ENCODE measurements around the gene ECPAS. TPM values are rescaled to one million over a fixed set of nuclear protein-coding genes. Genes with fewer than 3 reads are reported as not detected.

The ECPAS gene
- total RNA-seq, 4 donors from 2014 or later: 59.4 to 98.4 (median 86.3) TPM

DNA sequence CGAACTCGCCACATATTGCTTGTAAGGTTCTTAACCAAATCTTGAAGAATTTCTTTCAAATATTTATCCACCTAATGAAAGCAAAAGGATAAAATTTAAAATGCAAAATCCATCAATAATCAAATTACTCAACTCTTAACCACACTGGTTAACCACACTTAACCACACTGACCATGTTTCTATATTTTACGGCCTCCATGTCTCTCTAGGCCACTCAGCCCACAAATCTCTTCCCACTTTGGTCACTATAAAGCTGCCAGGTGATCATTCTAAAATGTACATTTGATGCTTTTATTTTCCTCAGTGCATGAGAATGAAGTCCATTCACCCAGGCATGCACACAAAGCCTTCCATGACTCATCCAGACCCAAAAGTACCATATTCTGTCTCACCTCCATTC lies 97.8 kb downstream of the ECPAS start:
- Histone ChIP-seq H3K4me3 (no peak overlapping the region), H3K27ac (no peak overlapping the region), H3K9me3 (no peaks in the 10 kb centered on the region), H3K4me1 (no peaks in the 10 kb centered on the region), H3K36me3 (peaks cover 98% of the 10 kb centered on the region), H3K27me3 (no peaks in the 10 kb centered on the region)
- no peak for DNase-seq (ENCODE audit: low spot score in 2 of 2)
- TF ChIP-seq POLR2AphosphoS5 (IDR thresholded peaks at IDR 0.05) (no peak), EP300 (IDR thresholded peaks at IDR 0.05) (no peak), POLR2A (IDR thresholded peaks at IDR 0.05) (no peak)
- TF ChIP-seq, protein P1, sequence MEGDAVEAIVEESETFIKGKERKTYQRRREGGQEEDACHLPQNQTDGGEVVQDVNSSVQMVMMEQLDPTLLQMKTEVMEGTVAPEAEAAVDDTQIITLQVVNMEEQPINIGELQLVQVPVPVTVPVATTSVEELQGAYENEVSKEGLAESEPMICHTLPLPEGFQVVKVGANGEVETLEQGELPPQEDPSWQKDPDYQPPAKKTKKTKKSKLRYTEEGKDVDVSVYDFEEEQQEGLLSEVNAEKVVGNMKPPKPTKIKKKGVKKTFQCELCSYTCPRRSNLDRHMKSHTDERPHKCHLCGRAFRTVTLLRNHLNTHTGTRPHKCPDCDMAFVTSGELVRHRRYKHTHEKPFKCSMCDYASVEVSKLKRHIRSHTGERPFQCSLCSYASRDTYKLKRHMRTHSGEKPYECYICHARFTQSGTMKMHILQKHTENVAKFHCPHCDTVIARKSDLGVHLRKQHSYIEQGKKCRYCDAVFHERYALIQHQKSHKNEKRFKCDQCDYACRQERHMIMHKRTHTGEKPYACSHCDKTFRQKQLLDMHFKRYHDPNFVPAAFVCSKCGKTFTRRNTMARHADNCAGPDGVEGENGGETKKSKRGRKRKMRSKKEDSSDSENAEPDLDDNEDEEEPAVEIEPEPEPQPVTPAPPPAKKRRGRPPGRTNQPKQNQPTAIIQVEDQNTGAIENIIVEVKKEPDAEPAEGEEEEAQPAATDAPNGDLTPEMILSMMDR (IDR thresholded peaks at IDR 0.05): no peak
- 94% methylated on average over 3 of the region's 3 CpGs for whole genome bisulfite sequencing

DNA sequence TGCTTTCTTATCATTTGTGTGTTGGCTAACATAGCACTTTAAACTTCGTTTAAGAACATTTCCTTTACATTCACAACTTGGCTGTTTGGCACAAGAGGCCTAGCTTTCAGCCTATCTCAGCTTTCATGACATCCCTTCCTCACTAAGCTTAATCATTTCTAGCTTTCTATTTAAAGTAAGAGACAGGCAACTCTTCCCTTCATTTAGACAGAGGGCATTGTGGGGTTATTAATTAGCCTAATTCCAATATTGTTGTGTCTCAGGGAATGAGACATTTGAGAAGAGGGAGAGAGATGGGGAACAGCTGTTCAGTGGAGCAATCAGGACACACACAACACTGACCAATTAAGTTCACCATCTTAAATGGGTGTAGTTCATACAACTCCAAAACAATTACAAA lies 103.2 kb downstream of the ECPAS start:
- Histone ChIP-seq H3K4me3 (no peak overlapping the region), H3K36me3 (peaks cover 93% of the 10 kb centered on the region), H3K4me1 (no peaks in the 10 kb centered on the region), H3K27me3 (no peaks in the 10 kb centered on the region), H3K9me3 (no peaks in the 10 kb centered on the region), H3K27ac (no peak overlapping the region)
- 86% methylated on average over 1 of the region's 1 CpG for WGBS
- TF ChIP-seq, protein P1 (IDR thresholded peaks at IDR 0.05): no peak
- no peak for TF ChIP-seq EP300 (IDR thresholded peaks at IDR 0.05)
- TF ChIP-seq POLR2A (IDR thresholded peaks at IDR 0.05): no peak
- TF ChIP-seq POLR2AphosphoS5 (IDR thresholded peaks at IDR 0.05): no peak
- DNase-seq (ENCODE audit: low spot score in 2 of 2): no peak

DNA sequence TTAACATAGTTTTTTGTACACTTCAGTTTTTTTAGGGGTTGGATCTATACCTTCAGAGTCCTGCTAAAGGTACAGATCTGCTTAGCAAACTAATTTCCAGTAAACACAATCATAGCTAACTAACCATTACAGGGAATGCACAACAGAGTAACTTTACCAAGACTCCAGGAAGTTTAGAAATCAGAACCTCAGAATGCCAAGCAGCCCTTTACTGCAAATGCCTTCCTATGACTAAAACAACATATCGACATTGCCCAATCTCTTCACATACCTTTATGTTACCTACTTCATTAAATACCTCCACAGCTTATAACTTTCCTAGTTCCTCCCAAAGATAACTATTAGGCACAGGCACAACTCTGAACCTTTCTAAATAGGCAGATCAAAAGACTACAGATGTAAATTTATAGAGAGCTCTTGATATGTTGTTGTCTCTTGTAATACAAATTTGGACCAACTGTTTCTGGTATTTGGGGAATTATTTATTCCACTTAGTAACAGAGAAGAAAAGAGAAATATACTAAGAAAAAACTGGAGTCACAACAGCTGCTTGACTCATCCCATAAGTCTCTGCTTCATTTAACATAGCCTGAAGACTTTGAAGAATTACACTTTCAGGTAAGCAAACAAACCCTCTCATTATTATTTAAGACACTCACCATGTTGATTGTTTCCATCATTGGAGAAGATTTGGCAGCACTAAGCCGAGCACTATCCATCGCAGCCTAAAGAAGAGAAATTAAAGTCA lies 108.2 kb downstream of the ECPAS start:
- Histone ChIP-seq H3K27me3 (no peaks in the 10 kb centered on the region), H3K36me3 (peaks cover 90% of the 10 kb centered on the region), H3K9me3 (no peaks in the 10 kb centered on the region), H3K4me3 (no peak overlapping the region), H3K27ac (no peak overlapping the region), H3K4me1 (no peaks in the 10 kb centered on the region)
- TF ChIP-seq POLR2AphosphoS5 (IDR thresholded peaks at IDR 0.05): no peak
- TF ChIP-seq EP300 (IDR thresholded peaks at IDR 0.05): no peak
- TF ChIP-seq POLR2A (IDR thresholded peaks at IDR 0.05): no peak
- no peak for DNase-seq (ENCODE audit: low spot score in 2 of 2)
- 95% methylated on average over 3 of the region's 3 CpGs for WGBS

DNA sequence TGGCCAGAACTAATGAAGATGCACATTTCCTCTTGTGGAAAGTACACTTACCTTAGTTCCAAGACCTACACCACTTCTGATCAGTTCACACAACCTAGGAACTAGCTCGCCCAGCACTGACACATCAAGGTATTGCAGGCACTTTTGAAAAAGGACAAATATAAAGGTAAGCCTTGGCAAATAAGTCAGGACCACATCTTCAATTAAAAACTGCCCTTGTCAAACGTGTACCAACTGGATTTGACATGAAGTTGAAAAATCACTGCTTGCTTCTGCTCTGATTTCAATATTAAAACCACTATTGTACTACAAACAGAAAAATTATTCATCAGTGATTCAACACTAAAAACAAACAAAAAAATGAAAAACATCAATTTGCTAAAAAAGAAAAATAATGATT lies 109.1 kb downstream of the ECPAS start:
- no peaks in the 10 kb centered on the region for H3K4me1 ChIP-seq
- no peak overlapping the region for H3K27ac ChIP-seq
- no peak for TF ChIP-seq POLR2AphosphoS5 (IDR thresholded peaks at IDR 0.05)
- TF ChIP-seq, protein P1 (IDR thresholded peaks at IDR 0.05): no peak
- no peak for TF ChIP-seq EP300 (IDR thresholded peaks at IDR 0.05)
- H3K27me3 ChIP-seq: no peaks in the 10 kb centered on the region
- DNase-seq (ENCODE audit: low spot score in 2 of 2): no peak
- WGBS: 86% methylated on average over 2 of the region's 2 CpGs
- no peaks in the 10 kb centered on the region for H3K9me3 ChIP-seq
- no peak overlapping the region for H3K4me3 ChIP-seq
- H3K36me3 ChIP-seq: peaks cover 91% of the 10 kb centered on the region

DNA sequence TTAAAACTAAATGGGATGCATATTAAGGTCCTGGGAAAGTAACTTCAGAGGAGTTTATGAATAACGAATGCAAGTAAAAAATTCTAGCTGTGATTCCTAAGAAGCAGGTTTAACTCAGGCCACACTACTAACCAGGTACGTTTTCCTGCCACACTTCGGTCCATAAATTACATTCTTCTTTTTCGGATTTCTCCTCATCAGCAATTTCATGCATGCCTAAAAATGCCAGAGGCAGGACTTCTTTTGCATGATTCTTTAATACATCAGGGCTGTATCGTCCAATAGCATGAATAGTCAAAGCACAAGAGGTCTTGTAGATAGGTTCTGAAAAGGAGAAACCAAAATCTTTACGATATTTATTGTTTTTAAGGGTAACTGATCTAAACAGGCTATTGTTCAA lies 111.9 kb downstream of the ECPAS start:
- Histone ChIP-seq H3K4me3 (no peak overlapping the region), H3K36me3 (peaks cover 91% of the 10 kb centered on the region), H3K4me1 (no peaks in the 10 kb centered on the region), H3K27me3 (no peaks in the 10 kb centered on the region), H3K27ac (no peak overlapping the region), H3K9me3 (no peaks in the 10 kb centered on the region)
- TF ChIP-seq EP300 (IDR thresholded peaks at IDR 0.05) (no peak), POLR2AphosphoS5 (IDR thresholded peaks at IDR 0.05) (no peak)
- DNase-seq (ENCODE audit: low spot score in 2 of 2): no peak
- 93% methylated on average over 6 of the region's 6 CpGs for WGBS

DNA sequence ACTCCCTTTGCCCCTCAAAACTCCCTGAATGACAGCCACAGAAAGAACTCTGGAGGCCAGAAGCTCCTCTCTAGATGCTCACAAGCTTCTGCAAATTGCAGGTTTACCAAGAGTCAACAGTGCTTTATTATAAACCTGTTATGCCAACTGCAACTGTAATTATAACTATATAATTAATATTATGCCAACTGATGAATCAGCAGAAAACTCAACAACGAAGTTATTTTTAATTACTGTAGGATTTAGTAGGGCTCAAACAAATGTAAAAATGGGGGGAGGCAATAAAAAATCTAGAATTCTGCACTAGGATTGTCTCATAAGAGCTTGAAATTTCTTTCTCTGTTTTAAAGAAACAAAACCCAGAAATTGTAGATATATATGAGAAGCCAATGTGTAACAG lies 117.2 kb downstream of the ECPAS start:
- TF ChIP-seq POLR2A (IDR thresholded peaks at IDR 0.05) (no peak), POLR2AphosphoS5 (IDR thresholded peaks at IDR 0.05) (no peak), EP300 (IDR thresholded peaks at IDR 0.05) (no peak)
- TF ChIP-seq, protein P1 (IDR thresholded peaks at IDR 0.05): no peak
- Histone ChIP-seq H3K36me3 (peaks cover 85% of the 10 kb centered on the region), H3K27ac (no peak overlapping the region), H3K4me1 (no peaks in the 10 kb centered on the region), H3K27me3 (no peaks in the 10 kb centered on the region), H3K4me3 (no peak overlapping the region), H3K9me3 (no peaks in the 10 kb centered on the region)
- DNase-seq (ENCODE audit: low spot score in 2 of 2): no peak
- WGBS: 76% methylated on average over 1 of the region's 1 CpG

All from suprapubic skin (tissue), 4 donors.